Measurements from ENCODE around the gene IL1B. TPM values are rescaled to one million over a fixed set of nuclear protein-coding genes. Genes with fewer than 3 reads are reported as not detected.

The IL1B gene
- total RNA-seq, 1 donor from 2014 or later, result not detected

DNA sequence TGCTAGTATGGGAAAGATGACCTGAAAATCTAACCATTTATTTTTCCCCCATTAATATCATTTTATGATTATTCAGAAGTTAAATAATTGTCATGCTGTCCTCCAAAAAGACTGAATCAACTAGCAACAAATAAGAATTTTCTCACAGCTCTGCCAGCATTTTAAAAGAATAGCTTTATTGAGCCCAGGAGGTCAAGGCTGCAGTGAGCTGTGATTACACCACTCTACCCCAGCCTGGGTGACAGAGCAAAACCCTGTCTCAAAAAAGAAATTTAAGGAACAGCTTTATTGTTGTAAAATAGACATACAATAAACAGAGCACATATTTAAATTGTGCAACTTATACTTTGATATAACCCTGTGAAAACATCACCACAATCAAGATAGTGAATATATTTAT lies 27.5 kb downstream of the IL1B start:
- DNase-seq (ENCODE audit: low read depth), result no peak
- TF ChIP-seq, protein P1, sequence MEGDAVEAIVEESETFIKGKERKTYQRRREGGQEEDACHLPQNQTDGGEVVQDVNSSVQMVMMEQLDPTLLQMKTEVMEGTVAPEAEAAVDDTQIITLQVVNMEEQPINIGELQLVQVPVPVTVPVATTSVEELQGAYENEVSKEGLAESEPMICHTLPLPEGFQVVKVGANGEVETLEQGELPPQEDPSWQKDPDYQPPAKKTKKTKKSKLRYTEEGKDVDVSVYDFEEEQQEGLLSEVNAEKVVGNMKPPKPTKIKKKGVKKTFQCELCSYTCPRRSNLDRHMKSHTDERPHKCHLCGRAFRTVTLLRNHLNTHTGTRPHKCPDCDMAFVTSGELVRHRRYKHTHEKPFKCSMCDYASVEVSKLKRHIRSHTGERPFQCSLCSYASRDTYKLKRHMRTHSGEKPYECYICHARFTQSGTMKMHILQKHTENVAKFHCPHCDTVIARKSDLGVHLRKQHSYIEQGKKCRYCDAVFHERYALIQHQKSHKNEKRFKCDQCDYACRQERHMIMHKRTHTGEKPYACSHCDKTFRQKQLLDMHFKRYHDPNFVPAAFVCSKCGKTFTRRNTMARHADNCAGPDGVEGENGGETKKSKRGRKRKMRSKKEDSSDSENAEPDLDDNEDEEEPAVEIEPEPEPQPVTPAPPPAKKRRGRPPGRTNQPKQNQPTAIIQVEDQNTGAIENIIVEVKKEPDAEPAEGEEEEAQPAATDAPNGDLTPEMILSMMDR (conservative IDR thresholded peaks at IDR 0.05; ENCODE audit: low read depth, low read length), result no peak
- H3K4me3 ChIP-seq (ENCODE audit: low read depth, low read length), result no peak overlapping the region

- no peak overlapping the region for H3K4me3 ChIP-seq (ENCODE audit: low read depth, low read length)
- TF ChIP-seq, protein P1 (conservative IDR thresholded peaks at IDR 0.05; ENCODE audit: low read depth, low read length), result peak; percentile 28
- no peak for DNase-seq (ENCODE audit: low read depth)
Measured at GRCh38 chr2:112807233-112807807, 29.3 kb downstream of the IL1B start.

- no peak for DNase-seq (ENCODE audit: low read depth)
- no peak overlapping the region for H3K4me3 ChIP-seq (ENCODE audit: low read depth, low read length)
- TF ChIP-seq, protein P1 (conservative IDR thresholded peaks at IDR 0.05; ENCODE audit: low read depth, low read length), result no peak
Measured at GRCh38 chr2:112805542-112805941, 31.0 kb downstream of the IL1B start.

DNA sequence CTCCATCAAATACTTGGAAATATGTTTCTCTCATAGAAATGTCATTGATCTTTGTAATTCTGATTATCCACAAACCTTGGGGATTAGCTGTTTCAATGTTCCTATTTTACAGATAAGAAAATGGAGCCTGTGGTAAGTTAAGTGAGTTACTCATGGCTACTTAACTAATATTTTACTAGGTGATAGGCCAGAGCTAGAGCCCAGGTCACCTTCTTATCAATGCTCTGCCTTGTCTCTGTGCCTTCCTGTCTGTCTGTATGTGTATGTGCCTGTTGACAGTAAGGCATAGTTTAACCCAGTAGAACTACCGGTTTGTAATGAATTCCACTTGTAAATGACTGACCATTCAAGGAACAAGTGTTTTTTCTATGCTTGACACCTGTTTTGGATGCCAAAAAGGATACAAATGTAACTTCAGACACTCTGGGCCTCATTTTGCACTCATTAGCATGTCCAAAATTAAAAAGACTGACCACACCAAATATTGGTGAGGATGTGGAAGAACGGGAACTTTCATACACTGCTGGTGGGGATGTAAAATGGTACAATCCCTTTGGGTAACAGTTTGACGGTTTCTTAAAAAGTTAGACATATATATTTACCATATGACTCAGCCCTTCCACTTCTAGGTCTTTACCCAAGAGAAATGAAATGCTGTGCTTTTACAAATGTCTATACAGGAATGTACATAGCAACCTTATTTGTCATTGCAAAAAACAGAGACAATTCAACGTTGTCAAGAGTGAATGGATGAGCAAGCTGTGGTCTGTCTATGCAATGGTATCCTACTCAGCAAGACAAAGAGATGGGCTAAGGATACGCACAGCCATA lies 32.7 kb downstream of the IL1B start:
- DNase-seq (ENCODE audit: low read depth), result no peak
- TF ChIP-seq, protein P1 (conservative IDR thresholded peaks at IDR 0.05; ENCODE audit: low read depth, low read length), result no peak
- H3K4me3 ChIP-seq (ENCODE audit: low read depth, low read length), result no peak overlapping the region

- TF ChIP-seq, protein P1 (conservative IDR thresholded peaks at IDR 0.05; ENCODE audit: low read depth, low read length), result no peak
- no peak for DNase-seq (ENCODE audit: low read depth)
- no peak overlapping the region for H3K4me3 ChIP-seq (ENCODE audit: low read depth, low read length)
Measured at GRCh38 chr2:112800881-112801583, 35.5 kb downstream of the IL1B start.

GRCh38 chr2:112798979-112799975 lies 37.3 kb downstream of the IL1B start:
- TF ChIP-seq, protein P1 (conservative IDR thresholded peaks at IDR 0.05; ENCODE audit: low read depth, low read length), result no peak
- no peak for DNase-seq (ENCODE audit: low read depth)

More at GRCh38 chr2:112798979-112799975, 37.3 kb downstream of the IL1B start:
- no peak overlapping the region for H3K4me3 ChIP-seq (ENCODE audit: low read depth, low read length)

Data from epithelial cell of proximal tubule (primary cell).